ENCODE data around the gene CLCA1.

Gene CLCA1

GRCh38 chr1:86468501-86468977 is at the start of gene CLCA1:
TSS of gene CLCA1 (plus strand) at chr1:86468927. CDS start at chr1:86468972, 45 bp downstream.
- DNase-seq = no peak

- DNase-seq = peak; percentile 83
Measured at GRCh38 chr1:86419277-86419903, 49.3 kb upstream of the CLCA1 start.

GRCh38 chr1:86421601-86422280 is 47.0 kb upstream of the CLCA1 start:
- DNase-seq = peak; percentile 30

- no peak for DNase-seq
Measured at GRCh38 chr1:86423473-86423872, 45.3 kb upstream of the CLCA1 start.

- DNase-seq = no peak
Measured at GRCh38 chr1:86423873-86424272, 44.9 kb upstream of the CLCA1 start, which contains the start of gene CLCA2. TSS of gene CLCA2 (plus strand) at chr1:86424171. CDS start at chr1:86424248, 77 bp downstream.

GRCh38 chr1:86429122-86429725 is 39.5 kb upstream of the CLCA1 start:
- DNase-seq = peak; percentile 13

GRCh38 chr1:86429835-86430234 is 38.9 kb upstream of the CLCA1 start:
- DNase-seq = peak; percentile 35

GRCh38 chr1:86430376-86430775 is 38.4 kb upstream of the CLCA1 start:
- no peak for DNase-seq

- DNase-seq = no peak
Measured at GRCh38 chr1:86434059-86434458, 34.7 kb upstream of the CLCA1 start.

- peak; percentile 21 for DNase-seq
Measured at GRCh38 chr1:86435327-86435726, 33.4 kb upstream of the CLCA1 start.

- DNase-seq = no peak
Measured at GRCh38 chr1:86436041-86436440, 32.7 kb upstream of the CLCA1 start.

GRCh38 chr1:86441581-86441980 is 27.1 kb upstream of the CLCA1 start:
- DNase-seq = no peak

- DNase-seq = no peak
Measured at GRCh38 chr1:86441997-86442396, 26.7 kb upstream of the CLCA1 start.

- DNase-seq = no peak
Measured at GRCh38 chr1:86445919-86446318, 22.8 kb upstream of the CLCA1 start.

- no peak for DNase-seq
Measured at GRCh38 chr1:86447198-86447790, 21.4 kb upstream of the CLCA1 start.

- DNase-seq = peak; percentile 88
Measured at GRCh38 chr1:86448670-86449069, 20.1 kb upstream of the CLCA1 start.

GRCh38 chr1:86449103-86449502 is 19.6 kb upstream of the CLCA1 start:
- no peak for DNase-seq

GRCh38 chr1:86450847-86451246 is 17.9 kb upstream of the CLCA1 start:
- no peak for DNase-seq

- DNase-seq = no peak
Measured at GRCh38 chr1:86453664-86454063, 15.1 kb upstream of the CLCA1 start.

- DNase-seq = peak; percentile 84
Measured at GRCh38 chr1:86455073-86455472, 13.7 kb upstream of the CLCA1 start.

GRCh38 chr1:86460998-86461397 is 7.7 kb upstream of the CLCA1 start:
- DNase-seq = peak; percentile 80

GRCh38 chr1:86461482-86461881 is 7.2 kb upstream of the CLCA1 start:
- peak; percentile 94 for DNase-seq

GRCh38 chr1:86464819-86465218 is 3.9 kb upstream of the CLCA1 start:
- no peak for DNase-seq
